Mucosa of gallbladder (tissue), 1 donor: ENCODE measurements around the gene ART4. TPM values are rescaled to one million over a fixed set of nuclear protein-coding genes. Genes with fewer than 3 reads are reported as not detected.

Experiments used
- DNase-seq: peaks from one replicate; pipeline ENCODE4 v3.0.0-alpha.2; 2020; ENCODE audit warnings: low spot score
- total RNA-seq: library from RNA; stranded (reverse); gene quantifications from one replicate; pipeline ENCODE4 v1.2.1, GENCODE V29; 2021
- donor health status: DM: no; HTN: no; CAD: no.

Gene ART4, protein sequence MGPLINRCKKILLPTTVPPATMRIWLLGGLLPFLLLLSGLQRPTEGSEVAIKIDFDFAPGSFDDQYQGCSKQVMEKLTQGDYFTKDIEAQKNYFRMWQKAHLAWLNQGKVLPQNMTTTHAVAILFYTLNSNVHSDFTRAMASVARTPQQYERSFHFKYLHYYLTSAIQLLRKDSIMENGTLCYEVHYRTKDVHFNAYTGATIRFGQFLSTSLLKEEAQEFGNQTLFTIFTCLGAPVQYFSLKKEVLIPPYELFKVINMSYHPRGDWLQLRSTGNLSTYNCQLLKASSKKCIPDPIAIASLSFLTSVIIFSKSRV
- 3.2 TPM for total RNA-seq

DNA sequence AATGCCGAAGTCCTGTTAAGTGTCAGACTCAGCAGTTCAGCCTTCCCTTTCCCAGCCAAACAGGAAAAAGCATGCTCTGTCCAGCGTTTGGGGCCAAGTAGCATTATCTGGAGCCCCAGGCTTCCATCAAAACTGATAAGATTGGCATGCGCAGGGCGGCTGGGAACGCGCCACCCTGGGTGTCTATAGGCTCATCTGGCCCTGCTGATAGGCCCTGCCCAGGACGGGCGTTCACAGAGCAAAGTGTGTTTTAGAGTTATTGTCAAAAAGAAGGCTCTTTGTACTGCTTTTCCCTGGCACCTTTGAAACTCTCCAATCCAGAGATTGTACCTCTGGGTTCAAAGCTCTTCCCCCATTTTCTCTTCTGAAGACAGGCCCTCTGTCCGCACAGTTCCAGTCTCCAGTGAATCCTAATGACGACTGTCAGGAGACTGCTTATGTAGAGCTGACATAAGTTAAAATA lies at the start of gene ART4:
Gene ART4 (minus strand): TSS at position 102 of the 463 bp plus-strand sequence. CDS start 413 bp downstream, outside the sequence.
- DNase-seq = peak; percentile 49

GRCh38 chr12:14892726-14893505 lies 49.6 kb upstream of the ART4 start:
- peak; percentile 34 for DNase-seq

GRCh38 chr12:14890701-14891100 lies 47.4 kb upstream of the ART4 start:
- no peak for DNase-seq

GRCh38 chr12:14886271-14886670 lies 42.9 kb upstream of the ART4 start:
- DNase-seq = no peak

DNA sequence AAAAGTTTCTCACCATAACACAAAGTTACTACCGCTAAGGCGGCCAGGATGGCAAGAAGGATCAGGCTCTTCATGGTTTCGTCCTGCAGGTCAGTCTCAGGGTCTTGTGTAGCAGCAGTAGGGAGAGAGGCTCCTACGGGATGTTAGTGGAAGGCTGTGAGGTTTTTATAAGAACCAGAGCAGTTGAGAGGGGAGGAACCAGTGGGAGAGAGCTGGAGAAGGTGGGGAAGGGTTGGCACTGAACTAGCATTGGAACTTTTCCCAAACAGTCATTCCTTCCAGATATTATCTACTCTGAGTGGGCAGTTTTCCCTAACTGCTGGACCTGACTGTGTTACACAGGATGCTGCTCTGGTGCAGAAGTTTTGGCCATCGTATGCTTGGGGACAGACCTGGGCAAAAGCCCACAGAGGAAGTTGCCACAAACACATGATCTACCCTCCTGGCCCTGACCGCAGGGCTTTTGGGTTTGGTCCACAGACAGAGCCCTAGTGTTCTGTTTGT lies 42.4 kb upstream of the ART4 start, which contains the start of gene MGP:
Gene MGP (minus strand): TSS at position 137 of the 504 bp plus-strand sequence. CDS start 63 bp downstream, at position 74.
- peak; percentile 35 for DNase-seq

- DNase-seq = peak; percentile 84
These were observed 41.1 kb upstream of the ART4 start for GRCh38 chr12:14884458-14884878.

DNA sequence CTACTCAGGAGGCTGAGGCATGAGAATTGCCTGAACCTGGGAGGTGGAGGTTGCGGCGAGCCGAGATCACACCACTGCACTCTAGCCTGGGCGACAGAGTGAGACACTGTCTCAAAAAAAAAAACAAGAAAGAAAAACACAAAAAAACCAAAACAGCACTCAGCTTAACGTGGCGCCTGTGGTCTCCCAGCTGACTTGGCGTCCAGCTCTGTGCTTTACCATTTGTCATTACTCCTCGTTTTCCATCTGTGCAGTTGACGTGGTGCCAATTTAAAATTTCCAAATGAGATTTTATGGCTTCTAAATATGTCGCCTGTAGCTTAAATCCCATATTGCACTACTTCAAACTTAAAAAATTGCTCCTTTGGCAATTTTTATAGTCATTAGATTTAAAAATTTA lies 40.4 kb upstream of the ART4 start:
- no peak for DNase-seq

DNA sequence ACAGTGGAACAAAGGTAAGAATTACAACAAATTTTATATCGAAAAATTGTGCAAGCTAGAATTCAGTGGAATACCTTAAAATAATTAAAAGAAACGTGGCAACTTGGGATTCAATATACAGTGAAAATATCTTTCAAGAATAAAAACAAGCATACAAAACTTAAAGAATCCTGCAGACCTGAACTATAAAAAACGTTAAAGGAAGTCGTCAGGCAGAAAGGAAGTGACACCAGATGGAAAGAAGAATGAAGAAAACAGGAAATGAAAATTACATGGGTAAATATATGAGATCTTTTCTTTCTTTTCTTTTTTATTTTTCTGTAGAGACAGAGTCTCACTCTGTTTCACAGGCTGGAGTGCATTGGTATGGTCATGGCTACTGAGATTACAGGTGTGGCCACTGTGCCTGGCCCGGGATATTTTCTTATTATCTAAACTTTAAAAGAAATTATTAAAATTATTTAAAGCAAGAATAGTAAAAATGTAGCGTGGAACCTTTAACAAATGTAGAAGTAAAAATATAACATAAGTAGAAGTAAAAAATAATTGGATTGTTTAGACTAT lies 37.6 kb upstream of the ART4 start:
- no peak for DNase-seq

DNA sequence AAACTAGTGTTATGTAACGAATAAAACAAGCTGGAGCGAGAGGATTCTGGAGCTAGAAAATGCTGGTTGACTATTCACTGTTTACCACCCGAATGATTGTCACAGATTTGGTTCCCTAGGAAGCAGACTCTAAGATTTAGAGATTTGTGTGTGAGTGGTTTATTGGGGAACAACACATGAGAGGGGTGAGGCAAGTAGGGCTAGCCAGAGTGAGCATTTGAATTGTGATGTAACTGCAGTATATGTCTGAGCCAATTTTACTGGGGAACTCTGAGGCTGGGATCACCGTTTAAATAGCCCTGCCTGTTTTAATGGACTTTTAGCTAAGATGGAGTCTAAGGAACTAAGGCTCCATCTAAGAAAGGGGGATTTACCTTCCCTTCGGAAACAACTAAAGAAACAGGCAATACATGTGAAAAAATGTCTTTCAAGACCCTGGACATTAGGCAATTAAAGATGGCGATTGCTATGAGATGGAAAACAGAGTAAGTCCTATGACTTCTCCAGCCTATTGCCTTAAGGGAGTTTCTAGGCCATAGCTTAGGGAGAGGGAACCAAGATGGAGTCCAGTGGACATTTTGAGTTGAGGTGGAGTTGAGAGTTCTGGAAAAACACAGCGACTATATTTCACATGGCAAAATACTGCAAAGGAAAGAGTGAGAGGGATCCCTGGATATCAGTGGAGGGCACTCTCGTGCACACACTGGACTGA lies 36.1 kb upstream of the ART4 start:
- no peak for DNase-seq

- DNase-seq = no peak
These were observed 35.2 kb upstream of the ART4 start for GRCh38 chr12:14878488-14878887.

- DNase-seq = no peak
These were observed 33.5 kb upstream of the ART4 start for GRCh38 chr12:14876833-14877232.

- no peak for DNase-seq
These were observed 31.6 kb upstream of the ART4 start for GRCh38 chr12:14874882-14875281.

GRCh38 chr12:14873440-14874185 lies 30.3 kb upstream of the ART4 start:
- no peak for DNase-seq

GRCh38 chr12:14871886-14872285 lies 28.6 kb upstream of the ART4 start:
- DNase-seq = no peak

DNA sequence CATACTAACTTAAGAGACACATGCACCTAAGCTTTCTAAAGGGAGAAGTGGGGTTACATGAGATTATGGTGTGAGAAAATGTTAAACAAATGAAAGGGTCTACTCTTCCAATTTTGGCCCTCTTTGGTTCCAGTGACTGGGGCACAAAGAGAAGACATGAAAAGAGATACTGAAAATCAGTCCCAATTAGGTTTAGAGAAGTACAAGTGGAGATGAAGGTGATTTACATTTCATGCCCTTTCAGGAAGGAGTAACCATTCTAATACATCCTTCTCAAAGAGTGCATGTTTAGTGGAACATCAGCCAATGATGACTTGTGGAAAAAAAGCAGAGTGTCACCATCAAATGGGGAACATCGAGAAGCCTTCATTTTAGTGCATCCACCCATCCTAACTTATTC lies 27.9 kb upstream of the ART4 start:
- DNase-seq = no peak

GRCh38 chr12:14868916-14869506 lies 25.7 kb upstream of the ART4 start:
- no peak for DNase-seq

GRCh38 chr12:14860490-14860889 lies 17.2 kb upstream of the ART4 start:
- DNase-seq = no peak

DNA sequence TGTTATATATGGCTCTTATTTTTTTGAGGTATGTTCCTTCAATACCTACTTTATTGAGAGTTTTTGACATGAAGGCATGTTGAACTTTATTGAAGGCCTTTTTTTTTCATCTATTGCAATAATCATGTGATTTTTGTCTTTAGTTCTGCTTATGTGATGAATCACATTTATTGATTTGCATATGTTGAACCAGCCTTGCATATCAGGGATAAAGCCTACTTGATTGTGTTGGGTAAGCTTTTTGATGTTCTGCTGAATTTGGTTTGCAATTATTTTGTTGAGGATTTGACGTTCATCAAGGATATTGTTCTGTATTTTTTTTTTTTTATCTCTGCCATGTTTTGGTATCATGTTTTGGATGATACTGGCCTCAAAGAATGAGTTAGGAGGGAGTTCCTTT lies 15.2 kb upstream of the ART4 start:
- no peak for DNase-seq

GRCh38 chr12:14854586-14855183 lies 11.4 kb upstream of the ART4 start:
- no peak for DNase-seq

DNA sequence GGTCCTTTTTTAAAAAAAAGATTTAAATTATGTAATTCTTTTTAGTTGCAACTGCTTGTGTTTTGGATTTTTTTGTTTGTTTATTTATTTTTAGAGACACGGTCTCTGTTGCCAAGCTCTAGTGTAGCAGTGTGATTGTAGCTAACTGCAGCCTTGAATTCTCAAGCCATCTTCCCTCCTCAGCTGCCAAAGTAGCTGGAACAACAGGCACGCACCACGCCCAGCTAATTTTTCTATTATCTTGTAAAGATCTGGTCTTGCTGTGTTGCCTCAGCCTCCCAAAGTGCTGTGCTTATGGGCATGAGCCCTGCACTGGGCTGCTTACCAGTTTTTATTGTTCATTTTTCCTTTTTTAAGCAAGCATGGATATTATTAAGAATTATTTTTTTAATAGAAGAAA lies 10.6 kb upstream of the ART4 start:
- DNase-seq = no peak
